HEK293 (cell line): ENCODE results near the gene WWTR1.

Source experiments
- CTCF ChIA-PET: fragments of 350-600 bp; formaldehyde crosslinking; extraction: SDS; loops from one replicate; lab custom pipeline; 2021; ENCODE audit warnings: antibody characterized with exemption; lab: Yijun Ruan, JAX
- POLR2A ChIA-PET: fragments of 300-600 bp; formaldehyde crosslinking; extraction: SDS; loops from one replicate; lab custom pipeline; 2020; ENCODE audit warnings: antibody characterized with exemption, inconsistent platforms; lab: Yijun Ruan, JAX
- H3K27ac ChIP-seq: fragments of 200-500 bp; sonication (Bioruptor generic); 2 replicates; pipeline ENCODE4 v1.5.1; 2014; ENCODE audit warnings: low read depth, low read length, control low read depth, inconsistent platforms; ENCODE audit errors: extremely low read depth
- H3K36me3 ChIP-seq, 2 experiments: fragments of 200-500 bp in 1 of 2; sonication (Bioruptor generic) in 1 of 2; 1 replicate in 1 of 2; 2 replicates in 1 of 2; pipeline ENCODE4 v1.5.1; 2014 to 2017; ENCODE audit warnings: inconsistent platforms in 2 of 2, low read length in 2 of 2; ENCODE audit not compliant: control insufficient read depth in 2 of 2, insufficient read depth in 1 of 2
- H3K4me1 ChIP-seq: fragments of 200-500 bp; sonication (Bioruptor generic); 2 replicates; pipeline ENCODE4 v1.5.1; 2014; ENCODE audit warnings: mild to moderate bottlenecking, low read length, inconsistent platforms; ENCODE audit not compliant: control insufficient read depth, insufficient read depth
- H3K4me3 ChIP-seq: 2 replicates; pipeline ENCODE4 v1.5.1; 2011; ENCODE audit warnings: low read depth, mild to moderate bottlenecking, control low read depth, low read length, moderate library complexity
- H3K9me3 ChIP-seq: fragments of 200-500 bp; sonication (Bioruptor generic); 2 replicates; pipeline ENCODE4 v1.5.1; 2014; ENCODE audit warnings: low read depth, low read length, inconsistent platforms; ENCODE audit not compliant: control insufficient read depth, insufficient read depth
- GLI4 ChIP-seq: fragments of 450-650 bp; formaldehyde crosslinking; IDR thresholded peaks from 2 replicates; pipeline ENCODE4 v1.5.1; 2016; ENCODE audit warnings: missing biosample characterization, missing genetic modification characterization
- HOXA7 ChIP-seq: sonication (generic); formaldehyde crosslinking; IDR thresholded peaks from 2 replicates; pipeline ENCODE4 v1.8.1; 2022; ENCODE audit warnings: missing genetic modification reagents, borderline replicate concordance
- KLF16 ChIP-seq: fragments of 450-650 bp; formaldehyde crosslinking; IDR thresholded peaks from 2 replicates; pipeline ENCODE4 v1.5.1; 2017; ENCODE audit warnings: missing biosample characterization, missing genetic modification characterization
- KLF9 ChIP-seq: fragments of 450-650 bp; formaldehyde crosslinking; IDR thresholded peaks from 2 replicates; pipeline ENCODE4 v1.5.1; 2016; ENCODE audit warnings: missing biosample characterization, missing genetic modification characterization, low read depth
- ZNF155 ChIP-seq: fragments of 450-650 bp; formaldehyde crosslinking; IDR thresholded peaks from 2 replicates; pipeline ENCODE4 v1.5.1; 2016; ENCODE audit warnings: missing biosample characterization, missing genetic modification characterization
- ZNF792 ChIP-seq: fragments of 450-650 bp; formaldehyde crosslinking; IDR thresholded peaks from 2 replicates; pipeline ENCODE4 v1.5.1; 2016; ENCODE audit warnings: missing biosample characterization, missing genetic modification characterization
- ZSCAN16 ChIP-seq: fragments of 450-650 bp; formaldehyde crosslinking; IDR thresholded peaks from 2 replicates; pipeline ENCODE4 v1.5.1; 2016; ENCODE audit warnings: missing biosample characterization, missing genetic modification characterization
- TF ChIP-seq, protein P1 (sequence below): fragments of 450-650 bp; formaldehyde crosslinking; conservative IDR thresholded peaks from 2 replicates; pipeline ENCODE4 v1.5.1; 2016; ENCODE audit warnings: low read depth, missing biosample characterization, missing genetic modification characterization
- TF ChIP-seq, protein P2 (sequence below): fragments of 450-650 bp; formaldehyde crosslinking; IDR thresholded peaks from 2 replicates; pipeline ENCODE4 v1.5.1; 2016; ENCODE audit warnings: missing biosample characterization, missing genetic modification characterization
- TF ChIP-seq, protein P3 (sequence below): fragments of 450-650 bp; formaldehyde crosslinking; IDR thresholded peaks from 2 replicates; pipeline ENCODE4 v1.5.1; 2017; ENCODE audit warnings: missing biosample characterization, missing genetic modification characterization

The WWTR1 gene

DNA sequence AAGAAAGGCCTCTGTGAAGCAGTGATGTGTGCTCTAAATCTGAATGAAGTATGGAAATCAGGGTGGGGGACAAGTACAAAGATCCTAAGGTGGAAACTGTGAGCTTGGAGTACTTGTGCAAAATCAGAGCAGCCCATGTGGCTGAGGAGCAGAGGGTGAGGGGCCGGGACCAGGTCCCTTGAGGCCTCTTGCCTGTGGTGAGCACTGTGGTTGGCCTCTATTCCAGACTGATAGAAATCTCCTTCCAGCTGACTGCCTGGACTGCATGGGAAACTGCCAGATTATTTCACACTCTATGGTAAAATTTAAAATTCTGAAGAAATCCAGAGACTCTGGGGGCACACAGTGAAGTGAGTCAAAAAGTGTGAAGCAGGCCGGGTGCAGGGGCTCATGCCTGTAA, 101.9 kb downstream of the WWTR1 start:
- no peak overlapping the region for H3K27ac ChIP-seq
- H3K9me3 ChIP-seq, result no peaks in the 10 kb centered on the region
- TF ChIP-seq, protein P1, sequence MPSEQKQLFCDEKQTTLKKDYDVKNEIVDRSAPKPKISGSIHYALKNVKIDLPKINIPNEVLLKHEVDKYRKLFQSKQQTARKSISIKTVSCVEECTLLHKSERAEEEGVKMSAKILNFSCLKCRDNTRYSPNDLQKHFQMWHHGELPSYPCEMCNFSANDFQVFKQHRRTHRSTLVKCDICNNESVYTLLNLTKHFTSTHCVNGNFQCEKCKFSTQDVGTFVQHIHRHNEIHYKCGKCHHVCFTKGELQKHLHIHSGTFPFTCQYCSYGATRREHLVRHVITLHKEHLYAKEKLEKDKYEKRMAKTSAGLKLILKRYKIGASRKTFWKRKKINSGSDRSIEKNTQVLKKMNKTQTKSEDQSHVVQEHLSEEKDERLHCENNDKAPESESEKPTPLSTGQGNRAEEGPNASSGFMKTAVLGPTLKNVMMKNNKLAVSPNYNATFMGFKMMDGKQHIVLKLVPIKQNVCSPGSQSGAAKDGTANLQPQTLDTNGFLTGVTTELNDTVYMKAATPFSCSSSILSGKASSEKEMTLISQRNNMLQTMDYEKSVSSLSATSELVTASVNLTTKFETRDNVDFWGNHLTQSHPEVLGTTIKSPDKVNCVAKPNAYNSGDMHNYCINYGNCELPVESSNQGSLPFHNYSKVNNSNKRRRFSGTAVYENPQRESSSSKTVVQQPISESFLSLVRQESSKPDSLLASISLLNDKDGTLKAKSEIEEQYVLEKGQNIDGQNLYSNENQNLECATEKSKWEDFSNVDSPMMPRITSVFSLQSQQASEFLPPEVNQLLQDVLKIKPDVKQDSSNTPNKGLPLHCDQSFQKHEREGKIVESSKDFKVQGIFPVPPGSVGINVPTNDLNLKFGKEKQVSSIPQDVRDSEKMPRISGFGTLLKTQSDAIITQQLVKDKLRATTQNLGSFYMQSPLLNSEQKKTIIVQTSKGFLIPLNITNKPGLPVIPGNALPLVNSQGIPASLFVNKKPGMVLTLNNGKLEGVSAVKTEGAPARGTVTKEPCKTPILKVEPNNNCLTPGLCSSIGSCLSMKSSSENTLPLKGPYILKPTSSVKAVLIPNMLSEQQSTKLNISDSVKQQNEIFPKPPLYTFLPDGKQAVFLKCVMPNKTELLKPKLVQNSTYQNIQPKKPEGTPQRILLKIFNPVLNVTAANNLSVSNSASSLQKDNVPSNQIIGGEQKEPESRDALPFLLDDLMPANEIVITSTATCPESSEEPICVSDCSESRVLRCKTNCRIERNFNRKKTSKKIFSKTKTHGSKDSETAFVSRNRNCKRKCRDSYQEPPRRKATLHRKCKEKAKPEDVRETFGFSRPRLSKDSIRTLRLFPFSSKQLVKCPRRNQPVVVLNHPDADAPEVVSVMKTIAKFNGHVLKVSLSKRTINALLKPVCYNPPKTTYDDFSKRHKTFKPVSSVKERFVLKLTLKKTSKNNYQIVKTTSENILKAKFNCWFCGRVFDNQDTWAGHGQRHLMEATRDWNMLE (tag by site-specific recombination), result no peak
- TF ChIP-seq GLI4 (tag by site-specific recombination), result no peak
- TF ChIP-seq ZSCAN16 (tag by site-specific recombination), result no peak
- TF ChIP-seq, protein P2, sequence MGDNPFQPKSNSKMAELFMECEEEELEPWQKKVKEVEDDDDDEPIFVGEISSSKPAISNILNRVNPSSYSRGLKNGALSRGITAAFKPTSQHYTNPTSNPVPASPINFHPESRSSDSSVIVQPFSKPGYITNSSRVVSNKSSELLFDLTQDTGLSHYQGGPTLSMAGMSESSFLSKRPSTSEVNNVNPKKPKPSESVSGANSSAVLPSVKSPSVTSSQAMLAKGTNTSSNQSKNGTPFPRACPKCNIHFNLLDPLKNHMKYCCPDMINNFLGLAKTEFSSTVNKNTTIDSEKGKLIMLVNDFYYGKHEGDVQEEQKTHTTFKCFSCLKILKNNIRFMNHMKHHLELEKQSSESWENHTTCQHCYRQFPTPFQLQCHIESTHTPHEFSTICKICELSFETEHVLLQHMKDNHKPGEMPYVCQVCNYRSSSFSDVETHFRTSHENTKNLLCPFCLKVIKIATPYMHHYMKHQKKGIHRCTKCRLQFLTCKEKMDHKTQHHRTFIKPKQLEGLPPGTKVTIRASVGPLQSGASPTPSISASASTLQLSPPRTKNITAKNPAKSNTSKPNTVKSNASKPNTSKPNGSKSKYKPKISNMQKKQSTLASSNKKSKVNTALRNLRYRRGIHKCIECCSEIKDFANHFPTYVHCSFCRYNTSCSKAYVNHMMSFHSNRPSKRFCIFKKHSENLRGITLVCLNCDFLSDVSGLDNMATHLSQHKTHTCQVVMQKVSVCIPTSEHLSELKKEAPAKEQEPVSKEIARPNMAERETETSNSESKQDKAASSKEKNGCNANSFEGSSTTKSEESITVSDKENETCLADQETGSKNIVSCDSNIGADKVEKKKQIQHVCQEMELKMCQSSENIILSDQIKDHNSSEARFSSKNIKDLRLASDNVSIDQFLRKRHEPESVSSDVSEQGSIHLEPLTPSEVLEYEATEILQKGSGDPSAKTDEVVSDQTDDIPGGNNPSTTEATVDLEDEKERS (tag by site-specific recombination), result no peak
- no peak for TF ChIP-seq KLF9 (tag by site-specific recombination)
- no peak for TF ChIP-seq KLF16 (tag by site-specific recombination)
- no peaks in the 10 kb centered on the region for H3K4me1 ChIP-seq
- CTCF ChIA-PET, result interaction anchor here (1.3 to 2.0 kb wide), 2 partner anchors 11 to 13 kb away, joined by 3 to 9 read pairs; no protein-coding TSS in a partner anchor
- H3K36me3 ChIP-seq, result no peaks in the 10 kb centered on the region
- POLR2A ChIA-PET, result interaction anchor here (1.0 kb wide), 1 partner anchor 102 kb away, joined by 3 read pairs; the partner anchor contains the start of gene WWTR1
- no peak overlapping the region for H3K4me3 ChIP-seq

DNA sequence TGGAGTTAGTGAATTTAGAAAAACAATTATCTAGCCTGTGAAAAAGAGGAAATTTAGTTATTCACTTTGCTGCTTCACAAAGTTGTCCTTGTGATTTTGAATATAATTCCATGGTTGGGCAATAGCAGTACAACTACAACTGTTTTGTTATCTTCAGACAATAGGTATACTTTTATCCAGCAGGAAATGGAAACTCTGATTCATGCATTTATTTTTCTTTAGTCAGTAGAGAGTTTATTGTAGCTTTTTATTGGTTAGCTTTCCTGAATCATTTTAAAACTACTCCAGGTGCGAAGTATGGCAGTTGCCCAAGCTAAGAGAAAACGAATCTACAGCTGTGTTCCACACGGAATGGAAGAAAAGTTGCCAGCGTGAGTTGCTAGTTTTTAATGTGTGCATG, 103.0 kb downstream of the WWTR1 start:
- TF ChIP-seq, protein P3, sequence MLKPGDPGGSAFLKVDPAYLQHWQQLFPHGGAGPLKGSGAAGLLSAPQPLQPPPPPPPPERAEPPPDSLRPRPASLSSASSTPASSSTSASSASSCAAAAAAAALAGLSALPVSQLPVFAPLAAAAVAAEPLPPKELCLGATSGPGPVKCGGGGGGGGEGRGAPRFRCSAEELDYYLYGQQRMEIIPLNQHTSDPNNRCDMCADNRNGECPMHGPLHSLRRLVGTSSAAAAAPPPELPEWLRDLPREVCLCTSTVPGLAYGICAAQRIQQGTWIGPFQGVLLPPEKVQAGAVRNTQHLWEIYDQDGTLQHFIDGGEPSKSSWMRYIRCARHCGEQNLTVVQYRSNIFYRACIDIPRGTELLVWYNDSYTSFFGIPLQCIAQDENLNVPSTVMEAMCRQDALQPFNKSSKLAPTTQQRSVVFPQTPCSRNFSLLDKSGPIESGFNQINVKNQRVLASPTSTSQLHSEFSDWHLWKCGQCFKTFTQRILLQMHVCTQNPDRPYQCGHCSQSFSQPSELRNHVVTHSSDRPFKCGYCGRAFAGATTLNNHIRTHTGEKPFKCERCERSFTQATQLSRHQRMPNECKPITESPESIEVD (tag by site-specific recombination), result peak; percentile 74
- TF ChIP-seq HOXA7 (CRISPR knock-in tag), result no peak
- TF ChIP-seq ZNF792 (tag by site-specific recombination), result 0 out of 2 replicates have a peak, but pooled peaks have one; percentile 45
- TF ChIP-seq ZNF155 (tag by site-specific recombination), result no peak
- TF ChIP-seq, all 188 proteins: peak for 2
- no peak overlapping the region for H3K4me3 ChIP-seq
- H3K4me1 ChIP-seq, result no peaks in the 10 kb centered on the region
- H3K27ac ChIP-seq, result no peak overlapping the region
- ChIA-PET POLR2A (interaction anchor here (0.8 kb wide), 1 partner anchor 21 kb away, joined by 3 read pairs; no protein-coding TSS in a partner anchor), CTCF (interaction anchor here (1.3 to 2.0 kb wide), 2 partner anchors 12 to 14 kb away, joined by 3 to 9 read pairs; no protein-coding TSS in a partner anchor)
- no peaks in the 10 kb centered on the region for H3K9me3 ChIP-seq
- no peaks in the 10 kb centered on the region for H3K36me3 ChIP-seq
